ENCODE results near the gene IL22.

GRCh38 chr12:68294251-68294650 is 40.8 kb upstream of the IL22 start:
- no peak for TF ChIP-seq JUN (CRISPR knock-in tag; IDR thresholded peaks at IDR 0.05)
- no peak for TF ChIP-seq NR2C2 (CRISPR knock-in tag; IDR thresholded peaks at IDR 0.05)
- no peak for TF ChIP-seq ATF6 (CRISPR knock-in tag; IDR thresholded peaks at IDR 0.05)
- no peak for TF ChIP-seq CTCF (IDR thresholded peaks at IDR 0.05)
- TF ChIP-seq FOXP1 (CRISPR knock-in tag; IDR thresholded peaks at IDR 0.05; ENCODE audit: borderline replicate concordance), result no peak
- TF ChIP-seq KAT7 (CRISPR knock-in tag; IDR thresholded peaks at IDR 0.05; ENCODE audit: borderline replicate concordance), result no peak
- no peak for TF ChIP-seq FOXP4 (CRISPR knock-in tag; IDR thresholded peaks at IDR 0.05)
- TF ChIP-seq ATF3 (CRISPR knock-in tag; conservative IDR thresholded peaks at IDR 0.05), result no peak
- TF ChIP-seq ATF2 (CRISPR knock-in tag; IDR thresholded peaks at IDR 0.05; ENCODE audit: borderline replicate concordance, low read depth), result no peak
- no peak for TF ChIP-seq MAX (CRISPR knock-in tag; IDR thresholded peaks at IDR 0.05)
- TF ChIP-seq TCF7 (CRISPR knock-in tag; IDR thresholded peaks at IDR 0.05; ENCODE audit: low read depth), result no peak
- no peak for TF ChIP-seq IRF1 (CRISPR knock-in tag; IDR thresholded peaks at IDR 0.05)
- no peak for TF ChIP-seq HMGXB4 (CRISPR knock-in tag; IDR thresholded peaks at IDR 0.05)
- TF ChIP-seq SP1 (CRISPR knock-in tag; conservative IDR thresholded peaks at IDR 0.05), result no peak
